D721Med (cell line): ENCODE measurements around the gene GALNT1.

Experiments used
- DNase-seq: peaks from one replicate; pipeline ENCODE4 v3.0.0; 2011; ENCODE audit warnings: low spot score; ENCODE audit not compliant: insufficient read length
- FAIRE-seq: peaks from 2 replicates; lab custom pipeline; 2011; peaks lifted over from hg19 to GRCh38; lab: Jason Lieb, UNC
- TF ChIP-seq, protein P1 (sequence below): IDR thresholded peaks from 2 replicates; pipeline ENCODE4 v1.5.1; 2012; ENCODE audit warnings: mild to moderate bottlenecking, control low read depth; ENCODE audit not compliant: insufficient read depth; ENCODE audit errors: missing control alignments

The GALNT1 gene

DNA sequence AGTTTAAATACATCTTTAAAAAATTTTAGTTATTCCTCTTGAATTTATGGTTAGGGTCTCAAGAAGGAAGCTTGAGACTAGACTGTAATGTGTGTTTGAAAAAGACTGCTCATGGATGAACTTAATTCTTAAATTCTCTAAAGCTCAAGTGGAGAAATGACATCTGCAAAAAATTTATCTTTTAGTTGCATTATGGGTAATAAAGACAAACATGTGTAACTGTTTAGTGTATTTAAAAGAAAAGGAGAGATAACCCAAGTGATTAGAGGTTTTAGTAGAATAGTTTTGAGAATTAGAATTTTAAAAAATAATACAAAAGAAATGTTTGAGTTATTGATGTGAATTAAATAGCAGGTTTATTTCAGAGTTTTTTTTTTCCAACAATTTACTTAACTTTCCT, 36.7 kb downstream of the GALNT1 start:
- DNase-seq (no peak), FAIRE-seq (no peak)
- TF ChIP-seq, protein P1, sequence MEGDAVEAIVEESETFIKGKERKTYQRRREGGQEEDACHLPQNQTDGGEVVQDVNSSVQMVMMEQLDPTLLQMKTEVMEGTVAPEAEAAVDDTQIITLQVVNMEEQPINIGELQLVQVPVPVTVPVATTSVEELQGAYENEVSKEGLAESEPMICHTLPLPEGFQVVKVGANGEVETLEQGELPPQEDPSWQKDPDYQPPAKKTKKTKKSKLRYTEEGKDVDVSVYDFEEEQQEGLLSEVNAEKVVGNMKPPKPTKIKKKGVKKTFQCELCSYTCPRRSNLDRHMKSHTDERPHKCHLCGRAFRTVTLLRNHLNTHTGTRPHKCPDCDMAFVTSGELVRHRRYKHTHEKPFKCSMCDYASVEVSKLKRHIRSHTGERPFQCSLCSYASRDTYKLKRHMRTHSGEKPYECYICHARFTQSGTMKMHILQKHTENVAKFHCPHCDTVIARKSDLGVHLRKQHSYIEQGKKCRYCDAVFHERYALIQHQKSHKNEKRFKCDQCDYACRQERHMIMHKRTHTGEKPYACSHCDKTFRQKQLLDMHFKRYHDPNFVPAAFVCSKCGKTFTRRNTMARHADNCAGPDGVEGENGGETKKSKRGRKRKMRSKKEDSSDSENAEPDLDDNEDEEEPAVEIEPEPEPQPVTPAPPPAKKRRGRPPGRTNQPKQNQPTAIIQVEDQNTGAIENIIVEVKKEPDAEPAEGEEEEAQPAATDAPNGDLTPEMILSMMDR: no peak

GRCh38 chr18:35618696-35619095, 37.2 kb downstream of the GALNT1 start:
- no peak for FAIRE-seq
- TF ChIP-seq, protein P1: no peak
- no peak for DNase-seq

GRCh38 chr18:35619464-35619863, 37.9 kb downstream of the GALNT1 start:
- no peak for FAIRE-seq

DNA sequence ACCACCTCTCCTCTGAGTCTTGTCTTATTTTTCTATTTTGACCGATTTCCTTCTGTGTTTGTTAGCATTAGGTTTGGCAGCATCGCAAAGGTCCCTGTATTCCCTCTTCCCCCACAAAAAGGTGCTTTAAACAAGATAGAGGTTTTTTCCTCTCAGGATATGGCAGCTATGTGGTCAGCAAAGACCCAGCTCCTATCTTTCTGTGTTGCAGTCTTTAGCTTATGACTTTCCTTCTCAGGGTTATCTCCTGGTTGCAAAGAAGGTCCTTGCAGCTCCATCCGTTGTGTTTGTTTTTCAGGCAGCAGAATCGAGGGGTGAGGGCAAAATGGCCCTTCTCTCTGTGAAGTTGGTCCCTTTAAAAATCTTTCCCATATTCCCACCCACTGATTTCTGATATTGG, 38.4 kb downstream of the GALNT1 start:
- TF ChIP-seq, protein P1: no peak
- DNase-seq (no peak), FAIRE-seq (no peak)

More at GRCh38 chr18:35619464-35619863, 37.9 kb downstream of the GALNT1 start:
- TF ChIP-seq, protein P1: no peak
- DNase-seq: no peak

DNA sequence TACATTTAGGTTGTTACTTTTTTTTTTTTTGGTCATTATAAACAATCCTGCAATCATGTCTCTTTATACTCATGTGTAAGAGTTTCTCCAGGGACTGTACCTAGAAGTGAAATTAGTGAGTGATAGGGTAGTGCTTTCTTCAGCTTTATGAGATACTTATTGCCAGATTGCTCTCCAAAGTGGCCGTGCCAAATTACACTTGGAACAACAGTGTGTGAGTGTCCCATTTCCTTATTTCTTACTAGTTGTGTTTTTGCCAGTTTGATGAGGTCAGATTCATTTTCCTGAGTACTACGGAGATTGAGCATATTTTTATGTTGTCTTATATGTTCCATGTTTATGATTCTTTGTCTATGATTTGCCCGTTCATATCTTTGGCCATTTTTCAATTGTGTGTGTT, 39.2 kb downstream of the GALNT1 start:
- FAIRE-seq (no peak), DNase-seq (no peak)
- TF ChIP-seq, protein P1: no peak

DNA sequence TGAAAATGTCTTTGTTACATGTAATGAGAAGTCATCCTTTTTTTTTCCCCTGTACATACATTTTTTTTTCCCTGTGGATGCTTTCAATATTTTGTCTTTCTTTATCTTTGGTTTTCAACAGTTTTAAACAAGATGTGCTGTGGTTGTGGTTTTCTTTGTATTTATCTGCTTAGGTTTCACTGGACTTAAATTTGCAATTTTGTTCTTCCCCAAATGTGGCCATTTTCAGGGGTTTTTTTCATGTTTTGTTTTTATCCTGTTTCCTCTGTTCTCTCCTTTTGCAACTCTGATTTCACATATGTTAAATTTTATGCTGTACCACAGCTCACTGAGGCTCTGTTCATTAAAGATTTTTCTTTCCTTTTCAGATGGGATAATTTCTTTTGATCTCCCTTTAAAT, 41.7 kb downstream of the GALNT1 start:
- DNase-seq: no peak
- FAIRE-seq: peak; percentile 11
- TF ChIP-seq, protein P1: no peak

DNA sequence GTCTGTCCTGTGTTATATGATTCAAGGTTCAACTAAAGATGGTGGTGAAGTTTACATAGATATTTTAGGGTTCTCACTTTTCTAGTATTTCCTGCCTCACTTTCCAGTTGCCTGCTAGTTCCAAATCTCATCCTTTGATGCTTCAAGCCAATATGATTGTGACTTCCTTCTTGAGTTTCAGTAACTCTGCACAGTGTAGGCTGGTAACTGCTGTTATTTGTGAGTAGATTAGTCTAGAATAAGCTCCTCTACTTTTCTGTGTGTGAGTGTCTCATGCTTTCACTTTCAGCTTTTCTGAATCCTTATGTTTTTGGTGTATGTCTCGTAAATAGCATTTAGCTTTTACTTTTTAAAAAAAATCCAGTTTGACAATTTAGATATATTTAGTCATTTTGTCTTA, 42.6 kb downstream of the GALNT1 start:
- FAIRE-seq (peak; percentile 70), DNase-seq (no peak)
- TF ChIP-seq, protein P1: no peak
